GM19468 (cell line): Measurements from ENCODE around the gene CTH.
A peak's percentile ranks its signal among the peaks of the same experiment; 100 is the strongest.
"Not testable (repeated sequence)": the region's sequence is repeated elsewhere in the genome, so short reads cannot be mapped to it uniquely, and the experiment has no call there.

ENCODE experiments used
- ATAC-seq: cut with Tn5 transposase; IDR thresholded peaks from one replicate; pipeline ENCODE4 v1.9.1; 2021; ENCODE audit warnings: mild to moderate bottlenecking, moderate library complexity, moderate number of reproducible peaks; ENCODE audit not compliant: unreplicated experiment; ENCODE audit errors: extremely low read depth

CTH gene

GRCh38 chr1:70410604-70411359, at the start of gene CTH:
TSS of gene CTH (plus strand) at chr1:70411268. CDS start at chr1:70411416, 148 bp downstream.
- peak; percentile 93 for ATAC-seq

- no peak for ATAC-seq
Measured at GRCh38 chr1:70361727-70362398, 49.2 kb upstream of the CTH start.

GRCh38 chr1:70364439-70364838, 46.6 kb upstream of the CTH start:
- no peak for ATAC-seq

- not testable (repeated sequence) for ATAC-seq
Measured at GRCh38 chr1:70366425-70366952, 44.6 kb upstream of the CTH start.

GRCh38 chr1:70366997-70367396, 44.1 kb upstream of the CTH start:
- not testable (repeated sequence) for ATAC-seq

GRCh38 chr1:70367397-70367796, 43.7 kb upstream of the CTH start:
- ATAC-seq = not testable (repeated sequence)

GRCh38 chr1:70371586-70371985, 39.5 kb upstream of the CTH start:
- ATAC-seq = not testable (repeated sequence)

GRCh38 chr1:70372426-70372825, 38.6 kb upstream of the CTH start:
- no peak for ATAC-seq

GRCh38 chr1:70373580-70373979, 37.5 kb upstream of the CTH start:
- ATAC-seq = not testable (repeated sequence)

- ATAC-seq = no peak
Measured at GRCh38 chr1:70376196-70376595, 34.9 kb upstream of the CTH start.

GRCh38 chr1:70382682-70383081, 28.4 kb upstream of the CTH start:
- ATAC-seq = no peak

GRCh38 chr1:70383483-70383882, 27.6 kb upstream of the CTH start:
- ATAC-seq = no peak

- no peak for ATAC-seq
Measured at GRCh38 chr1:70384542-70384941, 26.5 kb upstream of the CTH start.

GRCh38 chr1:70385477-70385876, 25.6 kb upstream of the CTH start:
- ATAC-seq = no peak

GRCh38 chr1:70386121-70386520, 24.9 kb upstream of the CTH start:
- ATAC-seq = no peak

- ATAC-seq = no peak
Measured at GRCh38 chr1:70387507-70387906, 23.6 kb upstream of the CTH start.

GRCh38 chr1:70392626-70393025, 18.4 kb upstream of the CTH start:
- no peak for ATAC-seq

GRCh38 chr1:70396607-70397006, 14.5 kb upstream of the CTH start:
- ATAC-seq = no peak

- ATAC-seq = no peak
Measured at GRCh38 chr1:70397013-70397412, 14.1 kb upstream of the CTH start.

GRCh38 chr1:70400335-70400734, 10.7 kb upstream of the CTH start:
- ATAC-seq = no peak

GRCh38 chr1:70401974-70402373, 9.1 kb upstream of the CTH start:
- no peak for ATAC-seq
